Posterior cingulate gyrus (tissue), 11 donors: Measurements from ENCODE around the gene WIF1.
A peak's percentile ranks its signal among the peaks of the same experiment; 100 is the strongest.

ENCODE experiments used
- DNase-seq, 10 donors: peaks; one replicate each; pipeline versions ENCODE4 v3.0.0 to v3.0.0-alpha.2; 2020 to 2021; ENCODE audit warnings: mixed read lengths in 3 of 10
- intact Hi-C: fragments of 100-400 bp; cut with DNase I; formaldehyde crosslinking; loops from one replicate; pipeline ENCODE4 v1.15.1; 2023

Gene WIF1, protein sequence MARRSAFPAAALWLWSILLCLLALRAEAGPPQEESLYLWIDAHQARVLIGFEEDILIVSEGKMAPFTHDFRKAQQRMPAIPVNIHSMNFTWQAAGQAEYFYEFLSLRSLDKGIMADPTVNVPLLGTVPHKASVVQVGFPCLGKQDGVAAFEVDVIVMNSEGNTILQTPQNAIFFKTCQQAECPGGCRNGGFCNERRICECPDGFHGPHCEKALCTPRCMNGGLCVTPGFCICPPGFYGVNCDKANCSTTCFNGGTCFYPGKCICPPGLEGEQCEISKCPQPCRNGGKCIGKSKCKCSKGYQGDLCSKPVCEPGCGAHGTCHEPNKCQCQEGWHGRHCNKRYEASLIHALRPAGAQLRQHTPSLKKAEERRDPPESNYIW

DNA sequence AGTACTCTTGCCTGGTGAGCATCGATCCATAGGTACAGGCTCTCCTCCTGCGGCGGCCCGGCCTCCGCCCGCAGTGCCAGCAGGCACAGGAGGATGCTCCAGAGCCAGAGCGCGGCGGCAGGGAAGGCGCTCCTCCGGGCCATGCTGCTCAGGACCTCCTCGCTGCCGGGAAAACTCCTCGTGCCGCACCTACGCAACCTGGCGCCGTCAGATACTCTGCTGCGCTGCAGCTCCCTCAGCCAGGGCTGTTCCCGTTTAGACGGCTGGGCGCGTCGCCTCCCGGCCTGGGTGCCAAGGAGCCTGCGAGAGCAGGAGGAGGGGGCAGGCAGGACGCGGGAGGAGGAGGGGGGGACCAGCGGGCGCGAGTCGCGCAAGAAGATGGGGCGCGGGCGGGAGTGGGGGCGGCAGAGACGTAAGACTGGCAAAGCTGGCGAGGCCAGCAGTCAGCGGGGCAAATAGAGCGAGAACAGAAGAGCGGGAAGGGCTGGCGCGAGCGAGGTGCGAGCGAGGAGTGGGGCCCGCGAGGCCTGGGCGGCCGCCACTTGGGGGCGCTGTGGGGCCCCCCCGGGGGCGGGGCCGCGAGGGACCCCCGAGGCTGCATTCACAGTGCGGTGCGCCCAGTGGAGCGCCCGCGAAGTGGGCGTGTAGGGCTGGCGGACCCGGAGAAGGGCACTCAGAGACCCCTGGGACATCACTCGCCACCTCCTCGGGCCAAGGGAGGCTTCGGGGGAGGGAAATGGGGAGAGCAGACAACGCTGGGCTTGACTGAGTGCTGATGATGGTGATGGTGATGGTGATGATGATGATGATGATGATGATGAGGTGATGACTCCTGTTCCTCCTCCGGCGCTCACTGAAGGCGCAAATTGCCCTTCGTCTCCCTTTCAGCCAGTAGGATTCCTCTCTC is at the start of gene WIF1:
Gene WIF1, minus strand, starts transcription at position 257 of the 907 bp plus-strand sequence. Its CDS starts 114 bp downstream, at position 143.
- peak in 9 of 10 donors; percentile 9 to 92 (median 40) for DNase-seq

DNA sequence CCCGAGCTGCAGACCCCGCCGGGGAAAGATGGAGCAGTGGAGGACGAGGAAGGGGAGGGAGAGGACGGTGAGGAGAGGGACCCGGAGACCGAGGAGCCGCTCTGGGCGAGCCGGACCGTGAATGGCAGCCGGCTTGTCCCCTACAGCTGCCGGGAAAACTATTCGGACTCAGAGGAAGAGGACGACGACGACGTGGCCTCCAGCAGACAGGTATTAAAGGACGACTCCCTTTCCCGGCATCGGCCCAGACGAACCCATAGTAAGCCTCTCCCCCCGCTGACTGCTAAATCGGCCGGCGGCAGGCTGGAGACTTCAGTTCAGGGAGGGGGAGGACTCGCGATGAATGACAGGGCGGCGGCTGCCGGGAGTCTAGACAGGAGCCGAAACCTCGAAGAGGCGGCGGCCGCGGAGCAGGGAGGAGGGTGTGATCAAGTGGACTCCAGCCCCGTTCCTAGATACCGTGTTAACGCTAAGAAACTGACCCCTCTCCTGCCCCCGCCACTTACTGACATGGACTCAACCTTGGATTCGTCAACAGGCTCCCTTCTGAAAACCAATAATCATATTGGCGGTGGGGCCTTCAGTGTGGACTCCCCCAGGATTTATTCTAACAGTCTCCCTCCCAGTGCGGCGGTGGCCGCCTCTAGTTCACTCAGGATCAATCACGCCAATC is 49.2 kb upstream of the WIF1 start:
- intact Hi-C loops = no loop called here
- peak; percentile 21 to 91 (median 42) for DNase-seq

More for the DNA sequence above, at the start of gene WIF1:
- intact Hi-C loops = loop anchor here (5.0 kb wide), 1 partner anchor 319 kb away; no protein-coding TSS in a partner anchor

DNA sequence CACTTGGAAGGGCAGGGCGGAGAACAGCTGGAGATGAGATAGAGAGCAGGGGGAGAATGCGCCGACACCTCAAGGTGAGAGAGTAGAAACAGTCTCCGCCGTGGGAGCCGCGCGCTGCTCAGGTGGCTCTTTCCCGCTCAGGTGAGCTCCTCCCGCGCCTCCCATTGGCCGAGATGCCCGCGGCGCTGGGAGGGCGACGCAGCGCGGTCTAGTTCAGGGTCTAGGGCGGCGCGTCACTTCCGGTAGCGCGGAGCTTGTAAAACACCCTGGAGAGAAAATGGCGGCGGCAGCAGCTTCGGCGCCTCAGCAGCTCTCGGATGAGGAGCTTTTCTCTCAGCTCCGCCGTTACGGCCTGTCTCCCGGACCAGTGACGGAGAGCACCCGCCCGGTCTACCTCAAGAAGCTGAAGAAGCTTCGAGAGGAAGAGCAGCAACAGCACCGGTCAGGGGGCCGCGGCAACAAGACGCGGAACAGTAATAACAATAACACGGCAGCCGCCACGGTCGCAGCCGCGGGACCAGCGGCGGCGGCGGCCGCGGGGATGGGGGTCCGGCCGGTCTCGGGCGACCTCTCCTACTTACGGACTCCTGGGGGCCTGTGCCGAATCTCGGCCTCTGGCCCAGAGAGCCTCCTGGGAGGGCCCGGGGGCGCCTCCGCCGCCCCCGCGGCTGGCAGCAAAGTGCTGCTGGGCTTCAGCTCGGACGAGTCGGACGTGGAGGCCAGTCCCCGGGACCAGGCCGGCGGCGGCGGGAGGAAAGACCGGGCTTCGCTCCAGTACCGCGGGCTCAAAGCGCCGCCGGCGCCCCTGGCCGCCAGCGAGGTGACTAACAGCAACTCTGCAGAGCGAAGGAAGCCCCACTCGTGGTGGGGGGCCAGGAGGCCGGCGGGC is 48.5 kb upstream of the WIF1 start, which contains the start of gene LEMD3:
Gene LEMD3, plus strand, starts transcription at position 264 of the 889 bp plus-strand sequence. Its CDS starts 14 bp downstream, at position 278.
- DNase-seq = peak; percentile 86 to 99 (median 92)
- intact Hi-C loops = no loop called here

- DNase-seq = no peak
Measured at GRCh38 chr12:65168681-65169319, 47.7 kb upstream of the WIF1 start.

DNA sequence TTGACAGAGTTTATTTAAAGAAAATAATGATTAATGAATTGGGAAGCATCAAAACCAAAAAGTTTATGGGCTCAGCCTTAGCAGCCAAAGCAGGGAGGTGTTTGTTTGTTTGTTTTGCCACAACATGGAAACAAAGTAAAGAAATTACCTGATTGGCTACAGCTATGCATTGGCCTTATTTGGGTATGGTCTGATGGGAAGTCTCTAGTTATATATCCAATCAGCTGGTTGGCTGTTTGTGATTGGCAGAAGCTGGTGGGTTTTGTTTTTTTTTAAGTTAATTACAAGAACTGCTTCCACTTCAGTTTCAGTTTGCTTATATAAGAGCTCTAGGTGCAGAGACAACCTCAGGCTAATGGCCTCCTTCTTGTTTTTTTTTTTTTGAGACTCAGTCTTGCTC is 43.7 kb upstream of the WIF1 start:
- DNase-seq = no peak
- intact Hi-C loops = no loop called here

More at GRCh38 chr12:65168681-65169319, 47.7 kb upstream of the WIF1 start:
- intact Hi-C loops = no loop called here

DNA sequence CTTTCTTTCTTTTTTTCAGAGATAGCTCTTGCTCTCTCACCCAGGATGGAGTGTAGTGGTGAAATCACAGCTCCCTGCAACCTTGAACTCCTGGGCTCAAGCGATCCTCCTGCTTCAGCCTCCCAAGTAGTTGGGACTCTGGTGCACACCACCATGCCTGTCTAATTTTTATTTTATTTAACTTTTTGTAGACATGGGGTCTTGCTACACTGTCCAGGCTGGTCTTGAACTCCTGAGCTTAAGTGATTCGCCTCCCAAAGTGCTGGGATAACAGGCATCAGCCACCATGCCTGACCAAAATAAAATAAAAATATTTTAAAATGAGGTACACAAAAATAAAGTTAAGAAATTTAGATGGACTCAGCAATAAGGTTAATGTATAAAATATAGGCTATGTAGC is 43.1 kb upstream of the WIF1 start:
- intact Hi-C loops = no loop called here
- DNase-seq = no peak

GRCh38 chr12:65162609-65163008 is 41.5 kb upstream of the WIF1 start:
- no peak for DNase-seq
- intact Hi-C loops = no loop called here

DNA sequence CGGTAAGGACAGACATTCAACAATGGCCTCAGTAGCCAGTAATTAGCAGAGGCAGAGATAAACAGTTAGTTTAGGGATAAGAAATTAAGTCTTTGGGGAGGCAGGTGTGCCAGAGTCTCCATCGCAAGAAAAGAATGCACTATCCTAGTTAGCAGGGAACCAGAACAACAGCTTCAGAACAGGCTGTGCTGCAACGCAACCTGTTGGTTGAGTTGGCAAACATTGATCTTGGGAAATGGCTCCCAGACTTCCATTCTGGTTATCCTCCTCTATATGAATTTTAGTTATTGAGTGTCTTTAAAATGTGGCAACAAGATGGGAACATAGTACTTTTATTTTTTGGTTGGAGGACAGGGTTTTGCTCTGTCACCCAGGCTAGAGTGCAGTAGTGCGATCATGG is 36.0 kb upstream of the WIF1 start:
- intact Hi-C loops = no loop called here
- DNase-seq = no peak

- DNase-seq = no peak
- intact Hi-C loops = no loop called here
Measured at GRCh38 chr12:65156366-65156841, 35.3 kb upstream of the WIF1 start.

DNA sequence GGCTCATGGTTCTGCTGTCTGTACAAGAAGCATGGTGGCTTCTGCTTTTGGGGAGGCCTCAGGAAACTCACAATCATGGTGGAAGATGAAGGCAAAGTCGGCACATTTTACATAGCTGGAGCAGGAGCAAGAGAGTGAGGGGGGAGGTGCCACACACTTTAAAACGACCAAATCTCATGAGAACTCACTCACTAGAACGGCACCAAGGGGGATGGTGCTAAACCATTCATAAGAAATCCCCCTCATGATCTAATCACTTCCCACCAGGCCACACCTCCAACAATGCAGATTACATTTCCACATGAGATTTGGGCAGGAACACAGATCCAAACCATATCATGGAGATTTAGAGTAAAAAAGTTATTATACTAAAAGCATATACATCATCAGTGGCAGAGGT is 34.7 kb upstream of the WIF1 start:
- intact Hi-C loops = no loop called here
- no peak for DNase-seq

DNA sequence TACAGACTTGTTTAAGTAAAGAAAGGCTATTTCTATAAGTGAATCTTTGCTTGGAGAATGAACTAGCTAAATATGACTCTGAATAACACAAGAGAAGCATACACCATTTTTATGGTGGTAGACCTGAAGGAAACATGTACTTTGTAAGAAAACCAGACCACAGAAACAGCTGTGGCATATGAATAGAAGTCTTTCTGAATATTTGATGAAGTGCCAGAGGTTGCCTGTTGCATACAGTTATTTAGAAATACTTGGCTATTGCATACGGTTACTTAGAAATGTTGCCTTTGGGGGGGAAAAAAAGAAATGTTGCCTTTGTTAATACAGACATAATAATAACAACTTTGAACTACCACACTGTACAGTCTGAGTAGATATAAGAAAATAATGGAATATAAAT is 31.5 kb upstream of the WIF1 start:
- intact Hi-C loops = no loop called here
- no peak for DNase-seq

GRCh38 chr12:65152012-65152411 is 30.9 kb upstream of the WIF1 start:
- DNase-seq = no peak
- intact Hi-C loops = no loop called here

DNA sequence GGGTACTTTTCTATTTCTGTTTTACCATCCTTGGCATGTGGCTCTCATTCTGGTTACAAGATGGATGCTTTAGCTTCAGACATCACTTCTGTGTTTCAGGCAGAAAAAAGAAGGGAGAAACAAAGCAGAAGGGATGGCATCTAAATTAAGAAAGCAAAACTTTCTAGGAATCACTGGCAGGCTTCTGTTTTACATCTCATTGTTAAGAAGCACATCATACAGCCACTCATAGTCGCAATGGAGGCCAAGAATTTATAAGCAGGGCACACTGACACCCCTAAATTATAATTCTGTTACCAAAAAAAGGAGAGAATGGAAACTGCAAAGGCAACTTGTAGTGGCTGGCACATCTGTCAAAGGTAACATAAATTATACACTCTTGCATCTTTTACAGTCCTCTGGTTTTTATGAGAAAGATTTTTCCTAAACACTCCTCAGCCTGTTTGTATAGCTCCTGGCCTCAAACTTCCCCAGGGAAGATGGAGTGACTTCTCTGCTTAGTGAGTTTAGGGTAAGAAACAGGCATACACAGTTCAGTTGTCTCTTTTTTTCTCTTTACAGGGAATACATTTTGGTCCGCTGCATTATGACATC is 26.3 kb upstream of the WIF1 start:
- DNase-seq = no peak
- intact Hi-C loops = no loop called here

- no peak for DNase-seq
- intact Hi-C loops = no loop called here
Measured at GRCh38 chr12:65140738-65141137, 19.6 kb upstream of the WIF1 start.

DNA sequence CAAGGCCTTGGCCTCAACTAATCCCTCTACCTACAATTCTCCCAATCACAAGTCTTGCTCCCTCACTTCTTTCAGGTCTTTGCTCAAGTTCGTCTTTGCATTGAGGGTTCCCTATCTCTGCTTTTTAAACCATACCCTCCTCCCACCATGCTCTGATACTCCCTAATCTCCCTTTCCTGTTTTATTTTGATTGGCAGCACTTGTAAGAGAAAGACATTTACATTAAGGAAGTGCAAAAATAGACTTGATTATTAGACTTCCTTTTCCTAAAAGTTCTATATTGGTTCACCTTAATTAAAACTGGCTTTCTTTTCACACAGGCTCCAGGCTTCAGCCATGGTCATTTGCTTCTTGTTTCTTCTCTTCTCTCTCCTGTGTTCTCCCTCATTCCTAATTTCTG is 18.3 kb upstream of the WIF1 start:
- DNase-seq = no peak
- intact Hi-C loops = no loop called here

- intact Hi-C loops = no loop called here
- DNase-seq = no peak
Measured at GRCh38 chr12:65133879-65134278, 12.8 kb upstream of the WIF1 start.

DNA sequence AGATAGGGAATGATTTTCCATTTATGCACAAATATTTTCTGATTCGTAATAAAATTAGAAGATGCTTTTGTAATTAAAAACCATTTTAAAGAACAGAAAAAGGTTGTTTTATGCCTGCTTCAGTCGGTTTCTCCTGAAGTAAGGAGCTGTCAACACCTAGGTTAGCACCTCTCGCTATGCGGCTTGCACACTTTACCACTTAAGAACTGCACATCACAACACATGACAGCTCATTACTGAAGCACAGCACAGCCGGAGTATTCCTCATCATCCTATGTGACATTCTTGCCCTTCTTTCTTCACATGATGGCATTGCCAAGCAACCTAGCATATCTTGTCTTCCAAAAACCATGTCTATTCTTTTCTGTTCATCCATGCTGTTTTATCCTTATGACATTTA is 5.4 kb upstream of the WIF1 start:
- DNase-seq = no peak
- intact Hi-C loops = no loop called here

DNA sequence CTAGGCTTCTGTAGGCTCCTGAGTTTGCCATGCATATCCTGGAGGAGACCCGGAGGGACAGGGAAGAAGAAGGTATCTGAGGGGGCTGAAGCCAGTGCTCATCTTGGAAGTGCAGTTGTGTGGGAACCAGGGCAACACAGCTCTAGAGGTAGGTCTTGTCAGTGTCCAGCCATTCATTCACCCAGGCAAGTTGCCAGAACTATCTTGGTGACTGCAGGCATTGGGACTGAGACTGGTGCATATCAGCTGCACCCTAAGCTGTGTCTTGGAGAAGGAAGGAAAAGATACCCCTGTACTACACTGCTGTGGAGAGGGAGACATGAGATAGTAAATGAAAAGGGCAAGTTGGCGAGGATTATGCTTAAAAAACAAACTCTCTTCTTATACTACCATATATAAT is 4.9 kb upstream of the WIF1 start:
- intact Hi-C loops = no loop called here
- DNase-seq = no peak

- DNase-seq = no peak
- intact Hi-C loops = no loop called here
Measured at GRCh38 chr12:65125247-65125646, 4.1 kb upstream of the WIF1 start.
